ENCODE results near the gene NOP16. TPM values are rescaled to one million over a fixed set of nuclear protein-coding genes. Genes with fewer than 3 reads are reported as not detected.
"Not testable (repeated sequence)": the region's sequence is repeated elsewhere in the genome, so short reads cannot be mapped to it uniquely, and the experiment has no call there.

Gene NOP16
- total RNA-seq, 1 donor from 2014 or later: 19.0 TPM

DNA sequence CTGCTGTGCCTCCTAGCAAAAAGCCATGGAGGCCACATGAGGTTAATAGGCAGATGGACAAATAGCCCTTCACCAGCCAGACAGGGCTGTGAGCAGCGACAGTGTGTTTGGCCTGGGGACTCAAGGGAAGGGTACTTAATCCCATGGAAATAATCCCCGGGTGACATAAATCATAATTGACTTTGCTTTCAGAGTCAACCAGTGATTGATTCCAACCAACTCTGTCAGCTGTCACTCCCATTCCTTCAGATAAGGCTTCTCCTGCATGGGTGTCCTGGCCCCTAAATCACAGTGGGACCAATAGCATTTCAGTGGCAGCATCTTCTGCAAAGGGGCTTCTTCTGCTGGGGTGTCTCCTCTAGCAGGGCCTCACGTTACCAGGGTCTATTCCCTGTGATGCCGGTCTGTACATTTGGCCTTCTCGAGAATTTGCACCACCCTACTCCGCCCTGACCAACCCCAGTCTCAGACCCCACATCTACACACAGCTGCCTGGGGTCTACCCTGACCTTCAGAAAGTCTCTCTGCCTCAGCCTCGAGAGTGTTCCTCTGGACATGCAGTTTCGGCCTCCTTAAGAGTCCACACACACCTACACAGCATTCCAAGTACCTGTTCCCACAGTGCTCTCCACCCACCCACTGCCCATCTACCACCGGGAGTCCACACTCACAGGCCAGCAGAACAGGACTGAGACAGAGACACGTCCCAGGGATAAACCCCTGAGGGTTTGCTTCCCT lies 24.3 kb upstream of the NOP16 start:
- no peak for DNase-seq
- ATAC-seq: no peak
- intact Hi-C loops (cut with micrococcal nuclease): no loop called here

- DNase-seq: no peak
- intact Hi-C loops (cut with micrococcal nuclease): no loop called here
- no peak for ATAC-seq
These were observed 22.2 kb upstream of the NOP16 start for GRCh38 chr5:176410486-176411180.

GRCh38 chr5:176409765-176410164 lies 21.4 kb upstream of the NOP16 start:
- no peak for DNase-seq
- ATAC-seq: no peak
- intact Hi-C loops (cut with micrococcal nuclease): no loop called here

- intact Hi-C loops (cut with micrococcal nuclease): no loop called here
- ATAC-seq (no peak), DNase-seq (no peak)
These were observed 20.2 kb upstream of the NOP16 start for GRCh38 chr5:176408590-176408989.

GRCh38 chr5:176408252-176408573 lies 19.8 kb upstream of the NOP16 start:
- DNase-seq; ATAC-seq; intact Hi-C loops (cut with micrococcal nuclease): not testable (repeated sequence)

DNA sequence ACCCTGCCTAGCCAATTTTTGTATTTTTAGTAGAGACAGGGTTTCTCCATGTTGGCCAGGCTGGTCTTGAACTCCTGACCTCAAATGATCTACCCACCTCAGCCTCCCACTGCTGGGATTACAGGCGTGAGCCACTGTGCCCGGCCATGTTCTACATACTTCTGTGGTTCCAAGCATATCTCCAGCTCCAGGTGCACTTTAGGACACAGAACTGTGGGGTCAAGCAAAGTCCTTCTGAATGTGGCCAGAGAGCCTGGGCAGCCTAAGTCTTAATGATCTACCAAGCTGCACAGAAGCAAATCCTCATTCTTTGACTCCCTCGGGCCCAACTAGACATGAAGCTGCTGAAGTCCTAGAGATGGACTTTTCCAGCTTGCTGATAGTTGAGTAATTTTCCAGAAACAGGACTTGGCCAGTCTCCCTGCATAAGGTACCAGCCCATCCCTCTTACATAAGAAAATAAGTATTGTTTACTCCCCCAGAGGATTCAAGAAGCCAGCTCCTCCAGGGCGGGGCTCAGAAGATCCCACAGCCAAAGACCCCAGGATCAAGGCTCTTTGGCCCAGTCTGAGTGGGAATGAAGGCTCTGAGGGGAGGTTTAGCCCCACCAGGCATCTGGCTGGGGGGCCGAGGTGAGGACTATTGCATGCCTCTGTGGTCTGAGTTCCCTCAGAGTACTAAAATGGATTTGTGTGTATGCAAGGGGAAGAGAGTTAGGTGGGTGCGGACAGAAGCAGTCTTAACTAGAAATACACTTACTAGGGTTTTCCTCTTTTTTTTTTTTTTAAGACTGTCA lies 19.3 kb upstream of the NOP16 start:
- ATAC-seq: peak; percentile 69
- intact Hi-C loops (cut with micrococcal nuclease): no loop called here

GRCh38 chr5:176406436-176407052 lies 18.1 kb upstream of the NOP16 start:
- ATAC-seq: no peak

More for the DNA sequence above, 19.3 kb upstream of the NOP16 start:
- DNase-seq: peak; percentile 50

DNA sequence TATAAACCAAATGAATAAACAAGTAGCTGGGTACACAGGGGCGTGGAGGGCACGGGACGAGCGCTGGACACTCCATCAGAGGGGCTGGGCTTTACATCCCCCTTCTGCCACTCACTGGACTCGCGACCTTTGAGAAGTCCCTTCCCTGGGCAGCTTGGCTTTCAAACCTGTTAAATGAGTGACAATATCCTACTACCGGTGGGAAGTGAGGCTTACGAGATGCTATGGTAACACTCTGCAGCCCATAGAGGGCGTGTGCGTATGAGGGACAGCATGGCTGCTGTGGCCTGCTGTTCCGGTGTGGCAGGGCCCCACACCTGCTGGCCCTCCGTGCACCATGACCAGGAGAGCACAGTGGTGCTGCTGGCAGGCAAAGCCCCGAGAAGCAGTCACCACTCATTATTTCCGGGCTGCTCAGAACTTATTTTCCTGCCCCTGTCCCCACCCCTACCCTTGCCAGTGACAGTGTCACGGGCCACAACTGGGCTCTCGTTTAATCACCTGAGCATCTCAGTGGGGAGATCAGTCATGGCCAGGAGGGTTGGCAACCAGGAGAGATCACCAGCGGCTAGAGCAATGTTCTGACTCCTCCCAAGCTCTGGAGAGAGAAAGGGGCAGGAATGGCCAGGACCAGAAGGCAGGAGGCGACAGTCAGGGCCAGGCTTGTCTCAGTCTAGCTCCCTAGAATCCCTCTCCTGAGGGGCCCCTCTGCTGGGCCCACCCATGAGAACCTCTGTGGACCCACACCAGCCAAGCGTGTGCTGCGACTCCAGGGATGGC lies 17.4 kb upstream of the NOP16 start:
- intact Hi-C loops (cut with micrococcal nuclease): no loop called here
- DNase-seq (no peak), ATAC-seq (no peak)

More at GRCh38 chr5:176406436-176407052, 18.1 kb upstream of the NOP16 start:
- no peak for DNase-seq
- intact Hi-C loops (cut with micrococcal nuclease): no loop called here

- intact Hi-C loops (cut with micrococcal nuclease): no loop called here
- DNase-seq (no peak), ATAC-seq (peak; percentile 42)
These were observed 13.1 kb upstream of the NOP16 start for GRCh38 chr5:176401281-176402205.

DNA sequence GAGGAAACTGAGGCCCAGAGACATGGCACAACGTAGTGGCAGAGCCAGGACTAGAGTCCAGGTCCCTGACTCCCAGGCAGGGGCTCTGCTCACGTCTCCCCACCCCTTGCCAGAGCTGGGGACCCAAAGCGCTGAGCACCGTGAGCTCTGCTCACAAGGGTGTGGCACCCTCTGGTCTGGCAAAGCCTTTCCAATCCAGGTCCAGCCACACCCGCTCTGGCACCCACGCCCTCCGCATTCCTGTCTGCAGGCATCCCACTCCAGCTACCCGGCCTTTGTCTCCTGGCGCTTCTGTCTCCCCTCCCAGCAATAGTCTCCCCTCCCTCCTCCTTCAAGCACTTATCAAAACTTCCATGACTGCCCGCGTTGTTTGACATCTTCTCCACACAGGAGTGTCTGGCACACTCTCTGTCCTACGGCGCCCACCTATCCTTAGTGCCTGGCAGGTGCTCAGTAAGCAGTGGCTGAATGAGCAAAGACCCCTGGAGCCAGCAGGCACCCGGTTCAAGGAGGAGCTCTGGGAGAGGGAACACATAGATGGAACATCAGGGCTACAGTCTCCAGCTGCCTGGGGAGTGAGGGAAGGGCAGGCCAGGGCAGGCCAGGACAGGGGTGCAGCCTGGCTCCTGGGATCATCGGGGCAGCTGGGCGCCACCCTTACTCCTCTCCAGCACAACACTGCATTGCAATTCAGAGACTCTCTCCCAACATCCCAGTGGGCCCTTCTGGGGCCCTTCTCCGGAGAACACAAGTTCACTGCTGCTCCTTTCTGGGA lies 12.2 kb upstream of the NOP16 start:
- intact Hi-C loops (cut with micrococcal nuclease): no loop called here
- ATAC-seq (peak; percentile 24), DNase-seq (peak; percentile 43)

GRCh38 chr5:176397736-176398420 lies 9.5 kb upstream of the NOP16 start:
- ATAC-seq (no peak), DNase-seq (no peak)
- intact Hi-C loops (cut with micrococcal nuclease): no loop called here

- DNase-seq: no peak
- no peak for ATAC-seq
- intact Hi-C loops (cut with micrococcal nuclease): no loop called here
These were observed 7.9 kb upstream of the NOP16 start for GRCh38 chr5:176396330-176396729.

DNA sequence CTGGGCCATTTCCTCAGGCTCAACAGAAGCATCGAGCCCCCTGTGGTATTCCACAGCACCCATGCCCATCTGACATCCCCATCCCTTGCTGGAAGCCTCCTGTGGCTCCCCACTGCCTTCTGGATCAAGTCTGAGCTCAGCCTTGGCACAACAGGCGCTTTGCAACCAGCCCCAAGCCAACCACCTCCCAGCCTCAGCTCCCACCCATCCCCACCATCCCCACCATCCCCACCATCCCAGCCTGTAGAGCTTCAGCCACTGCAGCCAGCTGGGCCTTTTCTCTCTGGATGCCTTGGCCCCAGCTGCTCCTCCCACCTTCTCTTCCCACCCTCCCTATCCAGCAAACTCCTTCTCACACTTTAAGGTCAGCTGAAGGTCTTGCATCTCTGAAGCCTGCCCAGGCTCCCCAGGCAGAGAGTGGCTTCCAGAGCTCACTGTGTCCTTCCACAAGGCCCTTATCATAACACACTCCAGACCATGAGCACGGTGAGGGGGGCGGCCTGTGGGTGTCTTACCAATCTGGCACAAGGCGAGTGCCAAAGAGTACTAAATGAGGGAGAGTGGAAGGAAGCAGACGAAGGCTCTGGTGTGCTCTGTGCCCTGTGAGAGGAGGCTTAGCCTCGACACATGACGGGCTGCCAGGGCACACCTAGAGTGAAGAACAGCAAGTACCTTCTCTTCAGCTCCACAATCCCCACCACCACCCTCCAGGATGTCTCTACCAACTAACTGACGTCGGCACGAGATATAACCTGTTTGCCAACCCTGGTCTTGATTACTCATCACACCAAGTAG lies 6.7 kb upstream of the NOP16 start:
- ATAC-seq (peak; percentile 92), DNase-seq (peak; percentile 84)
- intact Hi-C loops (cut with micrococcal nuclease): no loop called here

DNA sequence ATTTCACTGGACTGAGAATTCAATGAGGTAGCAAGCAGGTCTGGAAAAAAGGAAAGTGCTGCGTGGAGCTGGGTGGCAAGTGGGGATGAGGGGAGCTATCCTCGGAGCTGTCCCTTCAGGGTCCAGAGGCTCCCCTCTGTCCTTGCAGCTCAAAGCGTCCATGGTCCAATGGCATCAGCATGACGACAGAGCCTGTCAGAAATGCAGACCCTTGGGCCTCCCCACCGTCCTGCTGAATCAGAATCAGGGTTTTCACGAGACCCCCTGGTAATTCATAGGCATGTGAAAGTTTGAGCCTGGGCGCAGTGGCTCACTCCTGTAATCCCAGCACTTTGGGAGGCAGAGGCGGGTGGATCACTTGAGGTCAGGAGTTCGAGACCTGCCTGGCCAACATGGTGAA lies 5.7 kb upstream of the NOP16 start:
- ATAC-seq (no peak), DNase-seq (no peak)
- intact Hi-C loops (cut with micrococcal nuclease): no loop called here

- no peak for ATAC-seq
- DNase-seq: no peak
- intact Hi-C loops (cut with micrococcal nuclease): no loop called here
These were observed 4.1 kb upstream of the NOP16 start for GRCh38 chr5:176392526-176392925.

DNA sequence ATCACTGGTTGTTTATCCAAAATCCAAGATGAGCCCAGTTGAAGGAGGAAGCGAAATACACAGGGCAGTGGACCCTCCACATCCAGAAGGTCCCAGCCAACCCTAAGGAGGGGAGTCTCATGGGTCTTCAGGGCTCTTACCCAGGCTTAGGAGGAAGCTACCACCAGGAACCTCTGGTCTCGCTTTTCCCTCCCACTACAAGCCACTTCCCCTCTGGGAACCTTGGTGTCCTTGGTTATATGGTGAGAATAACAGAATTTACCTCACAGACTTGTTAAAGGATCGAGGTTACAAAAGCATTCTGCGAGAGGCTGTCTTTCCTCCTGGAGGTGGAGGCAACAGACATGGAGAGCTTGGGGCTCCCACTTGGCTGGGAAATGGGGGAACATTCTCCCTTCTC lies 3.6 kb upstream of the NOP16 start:
- ATAC-seq: no peak
- intact Hi-C loops (cut with micrococcal nuclease): no loop called here
- no peak for DNase-seq
